HuH-7.5 (cell line): ENCODE measurements around the gene DNASE1L2.

Experiments
- DNase-seq: peaks from one replicate; pipeline ENCODE4 v3.0.0; 2011; ENCODE audit warnings: low spot score

Gene DNASE1L2

DNA sequence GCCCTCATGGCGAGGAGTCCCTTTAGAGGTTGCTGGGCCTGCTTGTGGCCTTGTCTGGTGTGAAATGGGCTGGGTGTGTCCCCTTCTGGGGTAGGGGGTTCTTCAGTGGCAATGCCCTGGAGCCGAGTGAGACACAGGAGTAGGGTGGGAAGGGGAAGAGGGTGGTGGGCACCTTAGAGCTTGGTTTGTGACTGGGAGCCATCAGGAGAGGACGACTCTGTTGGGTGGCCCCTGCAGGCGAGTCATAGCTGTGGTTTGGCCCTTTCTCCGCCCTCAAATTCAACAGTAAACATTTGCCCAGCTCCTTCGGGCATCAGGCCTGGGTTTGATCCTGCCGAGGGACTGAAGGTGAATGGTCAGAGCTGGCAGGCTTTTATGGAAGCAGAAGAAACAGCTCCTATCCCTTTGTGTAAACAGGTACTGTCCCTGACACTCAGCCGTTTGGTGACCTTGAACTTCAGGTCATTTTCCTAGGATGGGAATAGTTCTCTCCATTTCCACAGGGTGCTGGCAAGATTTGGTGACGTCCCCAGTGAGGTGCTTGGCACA, 9.9 kb upstream of the DNASE1L2 start:
- DNase-seq = no peak

DNA sequence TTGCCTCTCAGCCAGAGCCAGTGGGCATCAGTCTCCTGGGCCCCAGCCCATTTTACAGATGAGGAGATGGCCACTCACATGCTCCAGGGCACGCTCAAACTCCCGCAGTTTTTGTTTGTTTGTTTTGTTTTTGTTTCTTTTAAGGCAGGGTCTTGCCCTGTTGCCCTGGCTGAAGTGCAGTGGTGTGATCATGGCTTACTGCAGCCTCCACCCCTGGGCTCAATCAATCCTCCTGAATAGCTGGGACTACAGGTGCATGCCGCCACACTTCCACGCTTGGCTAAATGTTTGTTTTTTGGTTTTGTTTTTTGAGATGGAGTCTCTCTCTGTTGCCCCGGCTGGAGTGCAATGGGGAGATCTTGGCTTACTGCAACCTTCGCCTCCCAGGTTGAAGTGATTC, 9.3 kb upstream of the DNASE1L2 start:
- no peak for DNase-seq

DNA sequence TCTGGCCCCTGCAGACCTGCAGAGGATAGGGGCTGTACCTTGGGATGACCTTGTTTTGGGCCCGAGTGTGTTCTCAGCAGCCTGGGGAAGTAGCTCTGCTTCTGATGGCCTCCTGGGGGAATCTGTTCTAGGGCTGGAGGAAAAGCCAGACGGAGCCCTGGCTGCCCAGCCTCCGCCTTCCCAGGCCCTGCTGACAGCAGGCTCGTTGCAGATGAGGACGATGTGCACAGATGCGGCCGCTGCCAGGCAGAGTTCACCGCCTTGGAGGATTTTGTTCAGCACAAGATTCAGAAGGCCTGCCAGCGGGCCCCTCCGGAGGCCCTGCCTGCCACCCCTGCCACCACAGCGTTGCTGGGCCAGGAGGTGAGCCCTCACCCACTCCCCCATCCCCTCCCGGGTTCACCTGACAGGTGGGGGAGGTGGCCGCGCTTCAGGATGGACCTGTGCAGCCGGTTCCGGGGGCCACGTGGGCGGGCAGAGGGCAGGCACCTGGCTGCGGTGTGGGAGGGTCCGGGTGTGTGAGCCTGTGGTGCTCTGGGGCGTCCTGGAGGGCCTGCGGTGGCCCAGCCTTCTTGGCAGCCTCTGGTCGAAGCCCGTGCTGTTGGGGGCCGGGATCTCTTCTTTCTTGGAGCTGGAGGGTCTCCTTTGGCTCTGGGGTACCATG, 8.0 kb upstream of the DNASE1L2 start:
- no peak for DNase-seq

DNA sequence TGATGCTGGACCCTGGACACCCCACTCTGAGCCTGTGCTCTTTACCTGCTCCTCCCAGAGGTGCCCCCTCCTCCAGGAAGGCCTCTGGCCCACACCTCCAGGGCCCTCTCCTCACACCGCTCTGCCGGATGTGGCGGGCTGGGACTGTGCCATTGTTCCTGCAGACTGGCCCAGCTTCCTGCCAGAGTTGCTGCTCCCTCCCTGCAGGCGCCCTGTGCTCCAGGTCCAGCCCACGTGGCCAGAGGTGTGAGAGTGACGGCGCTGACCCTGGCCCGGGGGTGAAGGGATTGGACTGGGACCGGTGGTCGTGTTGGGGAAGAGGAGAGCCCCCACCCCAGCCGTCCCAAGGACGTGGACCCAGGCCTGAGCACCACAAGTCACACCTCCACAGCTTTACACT, 7.2 kb upstream of the DNASE1L2 start:
- no peak for DNase-seq

DNA sequence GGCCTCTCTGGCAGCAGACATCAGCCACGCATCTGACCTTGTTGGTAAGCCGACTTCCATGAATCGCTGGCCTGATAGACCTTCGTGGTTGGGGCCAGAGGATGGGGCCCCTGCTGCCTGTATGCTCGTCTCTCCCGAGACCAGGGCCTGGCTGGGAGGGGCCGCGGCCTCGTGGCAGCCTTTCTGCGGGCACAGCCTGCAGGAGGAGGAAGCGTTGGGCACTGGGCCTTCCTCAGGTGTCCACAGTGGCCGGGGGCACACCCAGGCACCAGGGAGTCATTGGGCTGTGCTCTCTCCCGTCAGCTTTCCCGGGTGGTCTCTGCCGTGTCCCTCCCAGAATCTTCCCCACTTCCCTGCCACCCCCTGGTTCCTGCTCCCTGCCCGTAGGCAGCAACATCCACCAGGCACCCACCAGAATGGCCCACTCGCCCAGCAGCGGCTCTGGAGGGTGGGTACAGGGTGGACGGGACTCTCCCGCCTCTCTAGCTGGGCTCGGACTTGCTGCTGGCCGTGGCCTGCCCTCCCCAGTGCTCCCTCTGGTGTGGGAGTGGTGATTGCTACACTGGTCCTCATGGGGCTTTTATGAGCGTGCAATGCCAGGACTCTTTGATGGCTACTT, 6.5 kb upstream of the DNASE1L2 start:
- no peak for DNase-seq

DNA sequence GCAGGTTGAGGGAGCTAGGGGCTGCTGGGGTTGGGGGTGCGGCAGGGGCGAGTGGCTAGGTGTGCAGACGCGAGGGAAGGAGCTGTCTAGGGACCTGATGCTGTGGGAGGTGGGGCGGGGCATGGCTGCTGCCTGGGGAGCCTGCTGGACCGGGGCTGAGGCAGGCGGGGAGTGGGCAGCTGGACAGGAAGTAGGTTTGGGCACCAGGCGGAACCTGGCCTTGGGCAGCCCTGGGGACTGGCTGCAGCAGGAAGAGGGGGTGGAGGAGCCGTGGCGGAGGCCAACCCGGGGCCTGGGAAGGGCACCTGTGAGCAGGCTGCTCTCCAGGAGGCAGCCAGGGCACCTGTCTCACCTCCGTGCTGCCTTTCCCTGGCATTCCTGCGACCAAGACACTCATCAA, 5.9 kb upstream of the DNASE1L2 start:
- no peak for DNase-seq

DNA sequence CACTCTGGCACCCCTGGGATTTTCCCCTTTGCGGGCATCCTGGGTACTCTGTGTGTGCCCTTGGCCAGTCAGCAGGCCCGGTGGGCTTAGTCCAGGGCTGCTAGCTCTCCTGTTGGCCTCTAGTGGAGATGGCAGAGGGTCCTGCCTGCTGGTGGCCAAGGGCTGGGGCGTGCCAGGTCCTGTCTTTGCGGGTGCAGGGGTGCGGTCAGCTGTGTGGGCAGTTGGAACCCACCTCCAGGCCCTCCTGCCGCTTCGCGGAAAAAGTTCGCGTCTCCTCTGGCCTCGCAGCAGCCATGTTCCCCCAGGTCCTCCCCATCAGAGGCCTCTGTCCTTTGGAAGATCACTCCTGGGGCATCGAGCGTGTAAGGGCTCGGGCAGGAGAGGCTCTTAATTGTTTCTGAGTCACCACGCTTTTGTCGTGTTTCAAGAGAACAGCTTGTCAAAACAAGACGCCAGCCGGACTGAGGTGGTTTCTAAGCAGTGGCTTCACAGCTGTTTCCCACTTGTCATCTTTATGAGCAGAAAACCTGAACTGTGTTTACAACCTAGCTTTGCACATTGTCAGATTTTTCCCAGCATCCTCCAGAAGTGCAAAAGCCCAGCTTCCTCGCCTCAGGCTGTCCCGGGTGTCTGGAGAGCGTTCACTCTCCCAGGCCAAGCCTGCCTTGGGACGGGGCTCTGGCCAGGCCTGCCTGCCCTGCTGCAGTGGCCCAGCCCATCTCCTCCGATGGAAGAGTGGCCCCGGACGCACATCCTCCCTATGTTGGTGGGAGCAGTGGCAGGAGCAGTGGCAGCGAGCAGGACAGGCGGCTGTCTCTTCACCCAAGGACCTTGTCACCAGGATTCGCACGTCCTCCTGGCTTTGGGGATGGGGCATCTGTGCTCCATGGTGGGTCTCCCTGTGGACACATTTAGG, 5.0 kb upstream of the DNASE1L2 start:
- DNase-seq = no peak

DNA sequence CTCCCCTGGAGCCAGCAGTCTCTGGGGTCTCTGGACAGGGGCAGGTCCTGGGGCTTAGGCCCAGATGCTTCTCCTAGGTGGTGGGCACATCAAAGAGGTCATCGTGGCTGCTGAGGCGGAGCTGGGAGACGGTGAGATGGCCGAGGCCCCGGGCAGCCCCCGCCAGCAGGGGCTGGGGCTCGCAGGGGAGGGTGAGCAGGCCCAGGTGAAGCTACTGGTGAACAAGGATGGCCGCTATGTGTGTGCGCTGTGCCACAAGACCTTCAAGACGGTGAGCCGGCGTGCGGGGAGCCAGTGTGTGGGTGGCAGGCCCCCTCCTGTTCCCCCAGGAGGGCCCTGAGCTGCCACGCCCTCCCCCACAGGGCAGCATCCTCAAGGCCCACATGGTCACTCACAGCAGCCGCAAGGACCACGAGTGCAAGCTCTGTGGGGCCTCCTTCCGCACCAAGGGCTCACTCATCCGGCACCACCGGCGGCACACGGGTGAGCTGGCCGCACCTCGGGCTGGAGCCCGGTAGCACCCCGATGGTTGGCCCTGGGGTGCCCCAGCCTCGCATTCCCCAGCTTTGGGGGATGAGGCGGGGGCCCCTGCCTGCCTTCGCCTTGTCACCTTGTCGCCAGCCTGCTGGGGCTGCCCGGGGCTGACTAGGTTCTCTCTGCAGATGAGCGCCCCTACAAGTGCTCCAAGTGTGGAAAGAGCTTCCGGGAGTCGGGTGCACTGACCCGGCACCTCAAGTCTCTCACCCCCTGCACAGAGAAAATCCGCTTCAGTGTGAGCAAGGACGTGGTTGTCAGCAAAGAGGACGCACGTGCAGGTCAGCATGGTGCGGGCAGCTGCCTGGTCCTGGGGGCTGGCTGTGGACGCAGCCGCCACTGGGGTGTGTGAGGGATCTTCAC, 3.9 kb upstream of the DNASE1L2 start:
- DNase-seq = no peak

DNA sequence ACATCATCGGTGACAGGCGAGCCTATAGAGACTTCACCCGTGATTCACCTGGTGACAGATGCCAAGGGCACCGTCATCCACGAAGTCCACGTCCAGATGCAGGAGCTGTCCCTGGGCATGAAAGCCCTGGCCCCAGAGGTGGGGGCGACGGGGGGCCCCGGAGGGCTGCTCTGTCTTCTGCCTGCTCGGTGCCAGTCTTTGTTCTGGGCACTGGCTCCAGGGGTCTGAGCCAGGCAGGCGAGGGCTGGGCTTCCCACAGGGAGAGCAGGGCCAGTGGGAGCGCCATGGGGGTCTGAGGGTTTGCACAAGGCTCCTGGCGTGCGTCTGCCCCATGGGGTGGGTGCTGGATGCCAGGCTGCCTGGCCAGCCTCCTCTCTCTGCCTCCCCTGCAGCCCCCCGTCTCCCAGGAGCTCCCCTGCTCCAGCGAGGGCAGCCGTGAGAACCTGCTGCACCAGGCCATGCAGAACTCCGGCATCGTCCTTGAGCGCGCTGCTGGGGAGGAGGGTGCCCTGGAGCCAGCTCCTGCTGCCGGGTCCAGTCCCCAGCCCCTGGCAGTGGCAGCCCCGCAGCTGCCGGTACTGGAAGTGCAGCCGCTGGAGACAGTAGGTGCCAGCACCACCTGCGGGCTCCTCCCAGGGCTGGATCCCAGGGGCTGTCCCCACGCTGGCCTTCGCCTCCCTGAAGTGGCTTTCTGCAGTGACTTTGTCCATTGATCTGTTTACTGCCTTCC, 3.0 kb upstream of the DNASE1L2 start:
- no peak for DNase-seq

DNA sequence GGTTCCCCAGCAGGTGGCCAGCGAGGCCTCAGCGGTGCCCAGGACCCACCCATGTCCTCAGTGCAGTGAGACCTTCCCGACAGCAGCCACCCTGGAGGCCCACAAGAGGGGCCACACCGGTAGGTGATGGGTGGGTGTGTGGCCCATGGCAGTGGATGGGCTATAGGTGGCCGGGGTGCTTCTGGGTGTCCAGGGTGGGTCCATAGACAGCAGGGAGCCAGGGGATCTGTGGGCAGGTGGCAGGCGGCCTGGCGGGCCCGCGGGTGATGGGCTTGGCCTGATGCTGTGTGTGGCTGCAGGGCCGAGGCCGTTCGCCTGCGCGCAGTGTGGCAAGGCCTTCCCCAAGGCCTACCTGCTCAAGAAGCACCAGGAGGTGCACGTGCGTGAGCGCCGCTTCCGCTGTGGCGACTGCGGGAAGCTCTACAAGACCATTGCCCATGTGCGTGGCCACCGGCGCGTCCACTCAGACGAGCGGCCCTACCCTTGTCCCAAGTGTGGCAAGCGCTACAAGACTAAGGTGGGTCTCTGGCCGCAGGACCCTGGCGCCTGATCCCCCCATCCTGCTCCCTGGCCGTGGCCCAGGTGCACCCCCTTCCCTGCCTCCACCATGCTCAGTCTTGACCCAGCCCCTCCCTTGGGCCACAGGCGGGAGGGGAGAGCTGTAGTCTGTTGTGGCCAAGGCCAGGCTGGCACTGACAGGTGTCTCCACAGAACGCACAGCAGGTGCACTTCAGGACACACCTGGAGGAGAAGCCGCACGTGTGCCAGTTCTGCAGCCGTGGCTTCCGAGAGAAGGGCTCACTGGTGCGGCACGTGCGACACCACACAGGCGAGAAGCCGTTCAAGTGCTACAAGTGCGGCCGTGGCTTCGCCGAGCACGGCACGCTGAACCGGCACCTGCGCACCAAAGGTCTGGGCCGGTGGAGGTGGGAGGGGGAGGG, 2.1 kb upstream of the DNASE1L2 start:
- no peak for DNase-seq

DNA sequence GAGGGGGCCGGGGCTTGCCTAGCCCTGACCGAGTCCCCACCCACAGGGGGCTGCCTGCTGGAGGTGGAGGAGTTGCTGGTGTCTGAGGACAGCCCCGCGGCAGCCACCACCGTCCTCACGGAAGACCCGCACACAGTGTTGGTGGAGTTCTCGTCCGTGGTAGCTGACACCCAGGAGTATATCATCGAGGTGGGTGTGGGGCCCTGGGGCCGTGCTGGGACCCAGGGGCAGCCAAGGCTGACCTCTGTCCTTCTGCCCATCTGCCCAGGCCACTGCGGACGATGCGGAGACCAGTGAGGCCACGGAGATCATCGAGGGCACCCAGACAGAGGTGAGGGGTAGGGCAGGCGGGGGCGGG, 1.5 kb upstream of the DNASE1L2 start:
- no peak for DNase-seq

DNA sequence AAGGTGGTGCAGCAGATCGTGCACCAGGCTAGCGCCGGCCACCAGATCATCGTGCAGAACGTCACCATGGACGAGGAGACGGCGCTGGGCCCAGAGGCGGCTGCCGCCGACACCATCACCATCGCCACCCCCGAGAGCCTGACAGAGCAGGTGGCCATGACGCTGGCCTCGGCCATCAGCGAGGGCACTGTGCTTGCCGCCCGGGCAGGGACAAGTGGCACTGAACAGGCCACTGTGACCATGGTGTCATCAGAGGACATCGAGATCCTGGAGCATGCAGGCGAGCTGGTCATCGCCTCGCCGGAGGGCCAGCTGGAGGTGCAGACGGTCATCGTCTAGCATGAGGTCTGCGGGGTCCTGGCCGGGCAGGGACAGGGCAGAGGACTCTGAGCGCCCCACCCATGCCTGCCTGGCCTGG, 1.0 kb upstream of the DNASE1L2 start:
- no peak for DNase-seq

DNA sequence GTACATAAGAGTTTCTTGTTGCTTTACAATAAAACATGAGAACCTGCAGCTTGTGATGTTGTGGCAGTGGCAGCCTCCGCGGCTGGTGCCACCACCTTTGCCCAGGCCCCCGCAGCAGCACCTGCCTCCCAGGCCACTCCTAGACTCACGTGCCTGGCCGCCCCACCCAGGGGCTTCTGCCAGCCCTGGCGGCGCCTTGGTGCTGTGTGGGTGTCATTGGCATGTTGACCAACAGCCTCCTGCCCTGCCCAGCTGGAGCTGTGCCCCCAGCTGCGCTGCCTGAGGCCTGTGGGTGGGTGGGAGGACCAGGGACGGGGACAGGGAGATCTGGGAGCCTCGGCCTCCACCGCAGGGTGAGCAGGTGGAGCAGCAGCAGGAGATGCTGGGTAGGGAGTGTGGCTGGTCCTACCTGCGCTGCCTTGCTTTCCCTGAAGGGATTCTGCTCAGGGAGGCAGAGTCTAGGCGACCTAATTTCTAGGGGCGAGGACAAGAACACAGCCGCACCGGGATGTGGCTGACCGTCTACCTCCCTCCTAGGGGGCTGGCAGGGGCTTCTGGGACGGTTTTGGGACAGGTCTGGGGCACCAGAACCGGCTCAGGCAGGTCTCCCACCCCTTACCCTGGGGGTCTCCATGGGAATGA, 428 bp upstream of the DNASE1L2 start:
- DNase-seq = no peak

DNA sequence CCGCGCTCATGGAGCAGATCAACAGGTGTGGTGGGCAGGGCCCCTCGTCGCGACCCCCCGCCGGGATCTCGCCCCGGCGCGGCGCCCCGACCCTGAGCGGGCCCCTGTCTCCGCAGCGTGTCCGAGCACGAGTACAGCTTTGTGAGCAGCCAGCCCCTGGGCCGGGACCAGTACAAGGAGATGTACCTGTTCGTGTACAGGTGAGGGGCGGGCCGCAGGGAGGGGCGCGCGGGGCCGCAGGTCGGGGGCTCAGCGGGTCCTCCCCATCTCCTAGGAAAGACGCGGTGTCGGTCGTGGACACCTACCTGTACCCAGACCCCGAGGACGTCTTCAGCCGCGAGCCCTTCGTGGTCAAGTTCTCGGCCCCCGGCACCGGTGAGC, 848 bp downstream of the DNASE1L2 start:
- DNase-seq = no peak

DNA sequence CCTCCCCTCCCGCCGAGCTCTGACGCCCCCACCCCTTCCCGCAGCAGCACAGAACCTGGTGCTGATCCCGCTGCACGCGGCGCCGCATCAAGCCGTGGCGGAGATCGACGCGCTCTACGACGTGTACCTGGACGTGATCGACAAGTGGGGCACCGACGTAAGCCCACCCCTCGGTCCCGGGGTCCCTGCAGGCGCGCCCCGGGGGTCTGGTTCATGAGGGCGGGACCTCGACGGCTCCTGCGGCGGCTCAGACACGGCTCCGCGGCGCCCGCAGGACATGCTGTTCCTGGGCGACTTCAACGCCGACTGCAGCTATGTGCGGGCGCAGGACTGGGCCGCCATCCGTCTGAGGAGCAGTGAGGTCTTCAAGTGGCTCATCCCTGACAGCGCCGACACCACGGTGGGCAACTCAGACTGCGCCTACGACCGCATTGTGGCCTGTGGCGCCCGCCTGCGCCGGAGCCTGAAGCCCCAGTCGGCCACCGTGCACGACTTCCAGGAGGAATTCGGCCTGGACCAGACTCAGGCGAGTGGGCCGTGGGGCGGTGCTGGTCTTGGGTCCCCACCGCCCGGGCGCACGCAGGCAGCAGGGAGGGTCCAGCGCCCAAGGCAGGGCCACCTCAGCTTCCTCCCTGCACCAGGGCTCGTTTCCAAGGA, 1.4 kb downstream of the DNASE1L2 start:
- DNase-seq = no peak

DNA sequence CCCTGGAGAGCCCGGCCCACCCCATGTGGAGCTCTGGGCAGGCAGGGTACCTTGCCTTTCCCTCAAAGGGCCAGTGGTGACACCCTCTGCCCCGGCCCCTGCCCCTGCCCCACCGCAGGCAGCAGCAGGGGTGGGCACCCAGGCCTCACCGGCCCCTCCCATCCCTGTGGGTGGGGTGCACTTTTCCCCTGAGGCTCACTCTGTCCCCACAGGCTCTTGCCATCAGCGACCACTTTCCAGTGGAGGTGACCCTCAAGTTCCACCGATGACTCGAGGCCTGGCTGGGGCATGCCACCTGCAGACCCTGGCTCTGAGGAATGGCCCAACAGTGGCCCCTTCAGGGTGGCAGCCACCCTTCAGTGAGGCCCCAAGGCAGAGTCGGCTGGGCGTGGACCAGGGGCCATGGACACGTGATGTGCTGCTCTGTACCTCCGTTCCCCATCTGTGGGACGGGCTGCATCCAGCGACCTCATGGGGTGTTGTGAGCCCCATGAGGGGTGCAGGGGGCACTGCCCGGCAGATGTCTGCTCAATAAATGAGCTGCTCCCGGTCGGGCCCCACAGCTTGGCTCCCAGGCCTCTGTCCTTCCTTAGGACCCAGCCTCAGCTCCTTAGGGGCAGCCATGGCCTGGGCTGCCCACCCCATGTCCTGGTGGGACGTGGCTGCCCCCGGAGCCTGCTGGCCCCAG, 2.0 kb downstream of the DNASE1L2 start:
- DNase-seq = no peak

DNA sequence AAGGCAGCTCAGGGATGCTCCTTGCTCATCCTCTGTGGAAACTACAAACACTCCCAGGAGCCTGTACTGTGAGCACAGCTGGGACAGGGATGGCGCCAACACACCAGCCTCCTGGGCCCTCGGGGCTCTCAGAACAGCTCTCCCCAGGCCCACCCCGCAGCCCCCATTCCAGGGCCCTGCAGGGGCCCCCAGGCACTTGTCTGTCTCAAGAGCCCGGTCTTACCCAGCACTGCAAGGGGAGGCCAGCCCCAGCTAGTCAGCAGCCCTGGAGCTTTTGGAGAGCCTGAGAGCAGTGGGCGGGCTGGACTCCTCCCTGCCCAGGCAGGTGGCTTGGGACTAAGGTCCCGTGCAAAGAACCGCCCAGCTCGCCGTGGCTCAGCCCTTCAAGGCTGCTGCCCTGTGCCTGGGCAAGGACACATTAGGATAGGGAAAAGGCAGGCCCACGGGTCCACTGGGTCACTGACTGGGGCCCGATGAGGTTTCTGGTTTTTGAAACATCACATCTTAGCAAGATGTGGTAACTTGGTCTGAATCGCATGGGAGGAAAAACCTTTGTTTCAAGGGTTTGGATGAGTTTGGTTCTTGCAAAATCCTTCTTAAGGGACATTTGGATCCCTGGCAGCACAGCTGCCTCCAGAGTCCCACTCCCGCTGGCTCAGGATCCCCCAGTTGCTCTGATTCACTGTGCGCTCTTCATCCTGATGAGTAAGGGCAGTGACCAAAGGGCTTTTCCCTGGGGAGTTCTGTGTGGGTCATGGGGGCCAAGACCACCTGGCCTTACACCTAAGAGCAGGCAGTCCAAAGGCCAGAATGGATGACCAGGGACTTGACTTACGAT, 2.8 kb downstream of the DNASE1L2 start:
- DNase-seq = no peak
